Kidney epithelial cell (primary cell): Measurements from ENCODE around the gene FGFR3. TPM values are rescaled to one million over a fixed set of nuclear protein-coding genes. Genes with fewer than 3 reads are reported as not detected.

Experiments
- DNase-seq: peaks from one replicate; pipeline ENCODE4 v3.0.0-alpha.2; 2010; ENCODE audit warnings: low read depth
- H3K27me3 ChIP-seq: 2 replicates; pipeline ENCODE4 v1.6.0; 2011; ENCODE audit warnings: low read length; ENCODE audit not compliant: control insufficient read depth, insufficient read depth
- H3K36me3 ChIP-seq: 2 replicates; pipeline ENCODE4 v1.5.1; 2011; ENCODE audit warnings: low read length; ENCODE audit not compliant: control insufficient read depth, insufficient read depth
- H3K4me3 ChIP-seq: 2 replicates; pipeline ENCODE4 v1.5.1; 2011; ENCODE audit warnings: low read depth, mild to moderate bottlenecking, control low read depth, low read length
- total RNA-seq: library from RNA; depleted of rRNA; stranded (reverse); fragments of >200 nt; gene quantifications from 2 replicates; pipeline ENCODE4 v1.2.3, GENCODE V29; 2015
- TF ChIP-seq, protein P1 (sequence below): IDR thresholded peaks from 2 replicates; pipeline ENCODE4 v1.5.1; 2011; ENCODE audit warnings: mild to moderate bottlenecking, moderate library complexity, low read length, control low read depth, inconsistent platforms; ENCODE audit not compliant: insufficient read depth, poor library complexity, severe bottlenecking

Gene FGFR3
- total RNA-seq, 1 donor from 2014 or later: 3.2 TPM

DNA sequence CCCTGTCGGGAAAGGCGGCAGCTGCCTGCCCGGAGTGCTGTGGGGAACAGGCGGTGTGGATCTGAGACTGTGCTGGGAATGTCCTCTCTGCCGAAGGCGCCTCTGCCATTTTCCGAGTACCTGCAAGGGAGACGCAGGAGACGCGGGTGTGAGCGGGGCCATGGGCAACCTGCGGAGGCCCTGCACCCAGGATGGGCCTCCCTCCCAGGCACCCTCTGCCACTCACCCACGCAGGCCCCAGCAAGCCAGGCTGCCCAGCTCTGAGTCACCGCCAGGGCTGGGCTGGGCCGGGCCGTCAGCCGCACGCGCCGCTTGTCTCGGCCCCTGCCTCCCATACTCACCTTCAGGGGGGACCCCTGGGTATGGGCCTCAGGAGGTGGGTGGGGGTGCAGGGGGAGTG is 3.5 kb upstream of the FGFR3 start:
- DNase-seq: no peak
- no peaks in the 10 kb centered on the region for H3K36me3 ChIP-seq
- H3K27me3 ChIP-seq: peaks cover 48% of the 10 kb centered on the region
- H3K4me3 ChIP-seq: no peak overlapping the region
- TF ChIP-seq, protein P1, sequence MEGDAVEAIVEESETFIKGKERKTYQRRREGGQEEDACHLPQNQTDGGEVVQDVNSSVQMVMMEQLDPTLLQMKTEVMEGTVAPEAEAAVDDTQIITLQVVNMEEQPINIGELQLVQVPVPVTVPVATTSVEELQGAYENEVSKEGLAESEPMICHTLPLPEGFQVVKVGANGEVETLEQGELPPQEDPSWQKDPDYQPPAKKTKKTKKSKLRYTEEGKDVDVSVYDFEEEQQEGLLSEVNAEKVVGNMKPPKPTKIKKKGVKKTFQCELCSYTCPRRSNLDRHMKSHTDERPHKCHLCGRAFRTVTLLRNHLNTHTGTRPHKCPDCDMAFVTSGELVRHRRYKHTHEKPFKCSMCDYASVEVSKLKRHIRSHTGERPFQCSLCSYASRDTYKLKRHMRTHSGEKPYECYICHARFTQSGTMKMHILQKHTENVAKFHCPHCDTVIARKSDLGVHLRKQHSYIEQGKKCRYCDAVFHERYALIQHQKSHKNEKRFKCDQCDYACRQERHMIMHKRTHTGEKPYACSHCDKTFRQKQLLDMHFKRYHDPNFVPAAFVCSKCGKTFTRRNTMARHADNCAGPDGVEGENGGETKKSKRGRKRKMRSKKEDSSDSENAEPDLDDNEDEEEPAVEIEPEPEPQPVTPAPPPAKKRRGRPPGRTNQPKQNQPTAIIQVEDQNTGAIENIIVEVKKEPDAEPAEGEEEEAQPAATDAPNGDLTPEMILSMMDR: no peak

DNA sequence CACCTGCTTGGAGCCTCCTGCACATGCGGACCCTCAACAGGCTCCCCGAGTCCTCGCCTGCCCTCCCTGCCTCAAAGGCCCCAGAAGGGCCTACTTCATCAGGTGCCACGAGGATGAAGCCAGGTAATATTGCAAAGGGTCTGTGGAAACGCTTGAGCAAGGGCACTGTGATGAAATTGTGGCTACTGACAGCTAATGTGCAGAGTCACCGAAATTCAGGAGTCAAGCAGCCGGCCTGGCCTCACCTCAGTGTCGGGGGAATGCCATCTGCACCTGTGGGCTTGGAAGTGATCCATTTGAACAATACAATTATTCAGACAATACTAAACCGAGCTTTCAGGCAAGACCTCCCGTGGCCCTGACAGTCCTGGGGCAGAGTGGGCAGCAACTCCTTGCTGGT is 3.1 kb upstream of the FGFR3 start:
- Histone ChIP-seq H3K36me3 (no peaks in the 10 kb centered on the region), H3K4me3 (no peak overlapping the region), H3K27me3 (peaks cover 52% of the 10 kb centered on the region)
- TF ChIP-seq, protein P1: no peak
- DNase-seq: no peak

DNA sequence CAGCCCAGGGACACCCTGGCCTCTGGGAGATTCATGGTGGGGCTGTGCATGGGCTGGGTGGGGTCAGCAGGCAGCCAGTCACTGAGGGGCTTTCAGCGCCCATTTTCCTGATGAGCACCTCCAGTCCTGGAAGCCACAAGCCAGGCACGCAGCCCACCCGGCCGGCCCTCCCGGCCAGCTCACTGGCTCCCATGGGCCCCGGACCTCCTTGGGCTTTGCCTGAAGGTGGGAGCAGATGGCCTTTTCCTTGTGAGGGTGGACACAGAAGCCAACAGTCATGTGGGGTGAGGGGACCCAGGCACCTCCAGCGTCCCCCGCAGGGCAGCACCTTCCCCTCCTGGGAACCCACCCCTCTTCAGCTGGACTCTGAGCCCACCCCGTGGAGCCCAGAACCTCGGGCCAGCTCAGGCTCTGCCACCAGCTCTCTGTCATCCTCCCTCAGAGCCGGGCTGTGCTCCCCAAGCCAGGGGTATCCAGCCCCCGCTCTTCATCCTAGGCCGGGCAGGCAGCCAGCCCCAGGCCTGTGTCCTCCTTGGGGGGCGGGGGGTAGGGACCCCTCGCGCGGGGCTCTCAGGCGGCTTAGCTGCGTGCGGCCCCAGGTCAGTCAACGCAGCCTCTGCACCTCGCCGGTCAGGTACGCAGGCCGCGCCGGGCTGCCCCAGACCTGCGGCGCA is 798 bp upstream of the FGFR3 start:
- DNase-seq: no peak
- no peaks in the 10 kb centered on the region for H3K36me3 ChIP-seq
- H3K27me3 ChIP-seq: peaks cover 56% of the 10 kb centered on the region
- TF ChIP-seq, protein P1: no peak
- no peak overlapping the region for H3K4me3 ChIP-seq

DNA sequence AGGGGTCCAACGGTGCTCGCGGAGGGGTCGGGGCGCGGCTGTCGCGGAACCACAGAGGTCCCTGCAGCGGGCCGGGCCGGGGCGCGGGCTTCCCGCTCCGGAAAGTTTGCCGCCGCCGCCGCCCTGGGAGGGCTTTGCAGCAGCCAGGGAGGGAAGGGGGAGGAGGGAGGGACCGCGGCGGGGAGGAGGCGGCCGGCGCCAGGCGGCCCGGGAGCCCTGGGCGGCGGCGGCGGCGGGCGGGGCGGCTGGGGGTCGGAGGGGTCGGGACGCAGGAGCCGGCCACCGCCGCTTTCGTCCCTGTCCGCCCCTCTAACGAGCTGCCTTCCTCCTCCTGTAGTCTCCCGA is 375 bp downstream of the FGFR3 start:
- TF ChIP-seq, protein P1: no peak
- H3K27me3 ChIP-seq: peaks cover 60% of the 10 kb centered on the region
- no peak for DNase-seq
- H3K36me3 ChIP-seq: no peaks in the 10 kb centered on the region
- H3K4me3 ChIP-seq: peak overlapping the region; percentile 41

DNA sequence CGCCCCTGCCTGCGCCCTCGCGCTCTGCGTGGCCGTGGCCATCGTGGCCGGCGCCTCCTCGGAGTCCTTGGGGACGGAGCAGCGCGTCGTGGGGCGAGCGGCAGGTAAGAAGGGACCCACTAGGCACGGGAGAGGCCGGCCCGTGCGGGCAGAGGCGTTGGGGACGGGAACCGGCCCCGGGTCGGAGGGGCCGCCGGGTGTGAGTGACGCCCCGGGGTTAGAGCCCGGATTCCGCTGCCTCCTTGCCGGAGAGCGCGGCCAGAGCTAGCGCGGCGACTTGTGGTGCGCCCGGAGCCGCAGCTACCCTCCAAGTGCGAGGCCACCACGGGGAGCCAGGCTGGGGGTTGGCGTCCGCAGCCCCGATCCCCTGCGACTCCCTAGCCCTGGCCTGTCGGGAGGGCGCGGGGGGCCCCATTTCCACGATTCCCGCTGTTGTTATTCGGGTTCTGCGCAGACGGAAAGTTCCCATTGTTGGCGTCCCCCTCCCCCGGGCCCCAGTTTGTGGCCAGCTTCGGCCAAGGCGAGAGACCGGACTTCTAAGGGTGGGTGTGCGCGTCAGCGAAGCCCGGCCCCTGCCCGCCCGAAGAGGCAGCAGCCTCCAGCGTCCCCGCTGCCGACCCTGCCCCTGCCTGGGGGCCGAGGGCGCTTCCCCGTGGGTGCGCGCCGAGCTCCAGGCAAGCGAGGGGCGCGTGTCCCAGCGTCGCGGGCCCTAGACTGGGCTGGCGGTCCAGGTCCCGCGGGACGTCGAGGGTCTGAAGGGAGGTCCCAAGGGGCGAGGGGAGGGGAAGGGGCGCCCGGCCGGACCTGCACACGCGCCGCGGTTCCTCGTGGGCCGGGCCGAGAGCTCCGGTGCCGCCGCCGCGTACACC is 1.1 kb downstream of the FGFR3 start:
- Histone ChIP-seq H3K27me3 (peaks cover 62% of the 10 kb centered on the region), H3K36me3 (no peaks in the 10 kb centered on the region), H3K4me3 (peak overlapping the region; percentile 41)
- DNase-seq: no peak
- TF ChIP-seq, protein P1: no peak

DNA sequence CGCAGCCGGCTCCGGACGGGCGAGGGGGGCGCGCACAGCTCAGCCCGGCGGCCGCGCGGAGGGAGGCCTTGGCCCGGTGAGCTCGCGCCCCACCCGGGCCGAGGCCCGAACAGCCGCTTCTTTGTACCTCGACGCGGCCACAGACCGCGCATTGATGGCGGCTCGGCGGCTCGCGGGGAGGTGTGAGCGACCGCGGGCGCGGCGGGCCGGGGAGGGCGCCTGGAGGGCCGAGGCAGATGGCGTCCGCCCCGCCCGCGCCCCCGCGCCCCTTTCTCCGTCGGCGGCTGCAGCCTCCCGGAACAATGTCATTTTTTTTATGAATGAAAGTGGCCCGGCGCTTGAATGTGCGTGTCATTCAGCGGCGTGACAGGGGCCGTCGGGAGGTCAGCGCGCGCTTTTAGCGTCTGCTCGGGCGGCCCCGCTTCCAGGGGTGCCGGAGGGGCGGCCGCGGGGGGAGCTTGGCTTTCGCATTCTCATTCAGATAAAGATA is 1.8 kb downstream of the FGFR3 start:
- peak overlapping the region; percentile 41 for H3K4me3 ChIP-seq

More for the DNA sequence above, 1.8 kb downstream of the FGFR3 start:
- TF ChIP-seq, protein P1: no peak
- H3K36me3 ChIP-seq: no peaks in the 10 kb centered on the region
- peaks cover 67% of the 10 kb centered on the region for H3K27me3 ChIP-seq
- DNase-seq: no peak
